Upper lobe of left lung (tissue), 6 donors: ENCODE measurements around the gene SAPCD2. TPM values are rescaled to one million over a fixed set of nuclear protein-coding genes. Genes with fewer than 3 reads are reported as not detected.

Source experiments
- ATAC-seq, 2 donors: fragments of 200-7000 bp; cut with Tn5 transposase; one replicate each; pipeline ENCODE4 v1.9.1; 2022; ENCODE audit warnings: mild to moderate bottlenecking in 2 of 2, moderate library complexity in 2 of 2; ENCODE audit not compliant: low FRiP score in 2 of 2
- DNase-seq, 2 donors: peaks; one replicate each; pipeline ENCODE4 v3.0.0-alpha.2; 2019 to 2020
- H3K27ac ChIP-seq, 4 donors: fragments of 200-600 bp; sonication (generic); one replicate each; pipeline ENCODE4 v1.5.1; 2016 to 2019
- H3K27me3 ChIP-seq, 4 donors: fragments of 200-600 bp; sonication (generic); one replicate each; pipeline ENCODE4 v1.5.1; 2017 to 2019
- H3K36me3 ChIP-seq, 4 donors: fragments of 200-600 bp; sonication (generic); one replicate each; pipeline ENCODE4 v1.5.1; 2016 to 2019
- H3K4me1 ChIP-seq, 4 donors: fragments of 200-600 bp; sonication (generic); one replicate each; pipeline ENCODE4 v1.5.1; 2018 to 2019
- H3K4me3 ChIP-seq, 4 donors: fragments of 200-600 bp; sonication (generic); one replicate each; pipeline ENCODE4 v1.5.1; 2017 to 2019; ENCODE audit warnings: mild to moderate bottlenecking in 2 of 4, moderate library complexity in 1 of 4
- H3K9me3 ChIP-seq, 4 donors: fragments of 200-600 bp; sonication (generic); one replicate each; pipeline ENCODE4 v1.5.1; 2018 to 2019
- EP300 ChIP-seq, 4 donors: sonication (generic); formaldehyde crosslinking; IDR thresholded peaks; one replicate each; pipeline ENCODE4 v1.5.1; 2017; ENCODE audit warnings: antibody characterized with exemption in 4 of 4, control low read depth in 2 of 4
- POLR2A ChIP-seq, 4 donors: fragments of 450-650 bp; IDR thresholded peaks; one replicate each; pipeline ENCODE4 v1.5.1; 2016 to 2017; ENCODE audit warnings: antibody characterized with exemption in 4 of 4, mild to moderate bottlenecking in 2 of 4
- POLR2AphosphoS5 ChIP-seq, 2 donors: sonication (generic); formaldehyde crosslinking; IDR thresholded peaks; one replicate each; pipeline ENCODE4 v1.5.1; 2017; ENCODE audit warnings: antibody characterized with exemption in 2 of 2
- WGBS, 2 donors: methylation state at CpG; one replicate each; pipeline ENCODE4 v1.1.5; 2017 to 2018; 5-methylcytosine and 5-hydroxymethylcytosine counted together
- total RNA-seq, 6 donors: library from RNA; depleted of rRNA in 4 of 6; stranded (reverse); fragments of >200 nt in 4 of 6; gene quantifications; one replicate each; pipeline versions ENCODE4 v1.1.0 to v1.2.1, GENCODE V29; 2016 to 2021
- TF ChIP-seq, protein P1 (sequence below), 6 experiments: fragments of 450-650 bp in 4 of 6; fragments of 200-600 bp in 2 of 6; sonication (generic) in 2 of 6; IDR thresholded peaks; one replicate each; pipeline ENCODE4 v1.5.1; 2016 to 2019; ENCODE audit warnings: antibody characterized with exemption in 6 of 6
- donor health status: DM: no; HTN: no; CAD: no; lungs with moderate emphysema.
- donor health status: DM: no; HTN: yes; CAD: no; lungs with severe emphysema.

Gene SAPCD2
- total RNA-seq, 6 donors from 2014 or later, result 0.69 to 6.8 (median 1.4) TPM

DNA sequence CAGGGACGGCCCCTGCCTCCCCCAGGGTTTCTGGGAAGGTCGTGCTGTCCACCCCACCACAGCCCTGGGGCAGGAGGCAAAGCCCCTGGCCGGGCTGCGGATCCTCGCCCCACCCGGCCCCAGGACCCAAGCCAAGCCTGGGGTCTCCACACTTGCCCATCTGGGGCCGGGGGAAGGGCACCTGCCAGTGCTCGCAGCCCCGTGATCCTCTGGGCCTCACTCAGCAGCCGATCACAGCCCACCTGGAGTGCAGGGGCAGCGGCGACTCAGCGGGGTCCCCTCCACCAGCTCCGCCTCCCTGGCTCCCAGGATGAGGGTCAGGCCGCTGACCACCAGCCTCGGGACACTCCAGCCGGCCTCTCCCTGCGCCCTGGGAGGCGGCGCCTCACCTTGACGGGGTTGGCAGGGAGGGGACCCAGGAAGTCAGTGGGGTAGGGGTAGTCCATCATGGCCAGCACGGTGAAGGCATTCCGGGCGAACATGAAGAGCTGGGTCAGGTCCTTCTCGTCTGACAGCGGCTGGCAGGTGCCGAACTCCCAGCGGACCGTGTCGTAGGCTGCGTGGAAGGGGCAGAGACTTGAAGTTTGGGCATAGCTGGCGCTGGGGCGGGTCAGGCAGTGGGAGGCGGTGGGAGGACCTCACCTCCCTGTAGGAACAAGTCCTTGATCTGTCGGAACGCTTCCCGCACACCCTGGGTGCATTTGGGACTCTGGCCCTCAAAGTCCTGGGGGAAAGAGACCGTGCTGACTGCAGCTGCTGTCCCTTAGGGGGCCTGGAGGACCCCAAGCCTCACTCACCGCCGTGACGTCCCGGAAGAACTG is 42.4 kb upstream of the SAPCD2 start:
- H3K4me1 ChIP-seq, result peaks cover 13 to 25% (median 14%) of the 10 kb centered on the region in 4 donors
- TF ChIP-seq POLR2AphosphoS5 (IDR thresholded peaks at IDR 0.05) (no peak), POLR2A (IDR thresholded peaks at IDR 0.05) (no peak), EP300 (IDR thresholded peaks at IDR 0.05) (no peak)
- TF ChIP-seq, protein P1, sequence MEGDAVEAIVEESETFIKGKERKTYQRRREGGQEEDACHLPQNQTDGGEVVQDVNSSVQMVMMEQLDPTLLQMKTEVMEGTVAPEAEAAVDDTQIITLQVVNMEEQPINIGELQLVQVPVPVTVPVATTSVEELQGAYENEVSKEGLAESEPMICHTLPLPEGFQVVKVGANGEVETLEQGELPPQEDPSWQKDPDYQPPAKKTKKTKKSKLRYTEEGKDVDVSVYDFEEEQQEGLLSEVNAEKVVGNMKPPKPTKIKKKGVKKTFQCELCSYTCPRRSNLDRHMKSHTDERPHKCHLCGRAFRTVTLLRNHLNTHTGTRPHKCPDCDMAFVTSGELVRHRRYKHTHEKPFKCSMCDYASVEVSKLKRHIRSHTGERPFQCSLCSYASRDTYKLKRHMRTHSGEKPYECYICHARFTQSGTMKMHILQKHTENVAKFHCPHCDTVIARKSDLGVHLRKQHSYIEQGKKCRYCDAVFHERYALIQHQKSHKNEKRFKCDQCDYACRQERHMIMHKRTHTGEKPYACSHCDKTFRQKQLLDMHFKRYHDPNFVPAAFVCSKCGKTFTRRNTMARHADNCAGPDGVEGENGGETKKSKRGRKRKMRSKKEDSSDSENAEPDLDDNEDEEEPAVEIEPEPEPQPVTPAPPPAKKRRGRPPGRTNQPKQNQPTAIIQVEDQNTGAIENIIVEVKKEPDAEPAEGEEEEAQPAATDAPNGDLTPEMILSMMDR (IDR thresholded peaks at IDR 0.05), result no peak
- no peak overlapping the region for H3K27ac ChIP-seq
- no peak for ATAC-seq
- 94 to 96% methylated on average over 23 to 35 of the region's 42 CpGs for WGBS, 2 donors
- peak in 1 of 2 donors; percentile 68 for DNase-seq
- no peak overlapping the region for H3K4me3 ChIP-seq
- peaks cover 9 to 54% (median 44%) of the 10 kb centered on the region in 4 donors for H3K36me3 ChIP-seq
- H3K9me3 ChIP-seq, result no peaks in the 10 kb centered on the region
- no peaks in the 10 kb centered on the region for H3K27me3 ChIP-seq

DNA sequence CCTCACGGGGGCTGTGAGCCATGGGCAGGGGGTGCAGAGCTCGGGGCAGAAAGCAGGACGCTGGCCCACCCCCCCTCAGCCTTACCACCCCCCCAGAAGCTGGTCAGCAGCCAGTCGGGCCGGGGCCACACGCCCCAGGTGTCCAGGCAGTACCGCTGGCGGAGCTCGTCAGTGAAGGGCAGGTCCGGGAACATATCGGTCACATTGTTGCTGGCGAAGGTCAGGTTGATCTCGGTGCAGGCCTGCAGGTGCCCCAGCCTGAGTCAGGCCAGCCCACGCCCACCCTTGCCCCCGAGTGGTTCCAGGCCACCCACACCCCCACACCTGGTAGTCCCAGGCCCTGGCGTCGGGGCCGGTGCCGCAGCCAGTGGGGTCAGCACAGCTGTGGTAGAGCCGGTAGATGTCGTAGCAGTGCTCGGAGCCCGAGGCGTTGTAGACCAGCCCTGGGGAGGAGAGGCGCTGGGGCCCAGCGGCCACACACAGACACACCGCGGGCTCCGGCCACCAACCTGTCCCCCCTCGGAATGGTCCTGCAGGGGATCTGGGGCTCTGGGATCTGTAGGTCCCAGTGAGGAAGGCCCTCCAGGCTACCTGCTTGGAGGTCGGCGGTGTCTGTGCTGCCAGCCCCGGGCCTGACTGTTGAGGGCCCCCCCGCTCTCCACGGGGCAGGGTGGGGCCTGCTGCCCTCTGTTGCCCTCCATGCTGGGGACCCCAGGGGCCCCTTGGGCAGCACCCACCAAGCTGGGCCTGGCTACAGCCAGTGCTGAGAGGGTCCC is 41.6 kb upstream of the SAPCD2 start:
- DNase-seq, result peak in 1 of 2 donors; percentile 82
- ATAC-seq, result no peak
- no peaks in the 10 kb centered on the region for H3K27me3 ChIP-seq
- H3K9me3 ChIP-seq, result no peaks in the 10 kb centered on the region
- H3K36me3 ChIP-seq, result peaks cover 12 to 62% (median 52%) of the 10 kb centered on the region in 4 donors
- no peak overlapping the region for H3K4me3 ChIP-seq
- TF ChIP-seq, protein P1 (IDR thresholded peaks at IDR 0.05), result no peak
- no peak for TF ChIP-seq EP300 (IDR thresholded peaks at IDR 0.05)
- TF ChIP-seq POLR2AphosphoS5 (IDR thresholded peaks at IDR 0.05), result no peak
- no peak for TF ChIP-seq POLR2A (IDR thresholded peaks at IDR 0.05)
- peaks cover 13 to 25% (median 14%) of the 10 kb centered on the region in 4 donors for H3K4me1 ChIP-seq
- no peak overlapping the region for H3K27ac ChIP-seq
- WGBS, 2 donors, result 89 to 91% methylated on average over 11 to 21 of the region's 35 CpGs

DNA sequence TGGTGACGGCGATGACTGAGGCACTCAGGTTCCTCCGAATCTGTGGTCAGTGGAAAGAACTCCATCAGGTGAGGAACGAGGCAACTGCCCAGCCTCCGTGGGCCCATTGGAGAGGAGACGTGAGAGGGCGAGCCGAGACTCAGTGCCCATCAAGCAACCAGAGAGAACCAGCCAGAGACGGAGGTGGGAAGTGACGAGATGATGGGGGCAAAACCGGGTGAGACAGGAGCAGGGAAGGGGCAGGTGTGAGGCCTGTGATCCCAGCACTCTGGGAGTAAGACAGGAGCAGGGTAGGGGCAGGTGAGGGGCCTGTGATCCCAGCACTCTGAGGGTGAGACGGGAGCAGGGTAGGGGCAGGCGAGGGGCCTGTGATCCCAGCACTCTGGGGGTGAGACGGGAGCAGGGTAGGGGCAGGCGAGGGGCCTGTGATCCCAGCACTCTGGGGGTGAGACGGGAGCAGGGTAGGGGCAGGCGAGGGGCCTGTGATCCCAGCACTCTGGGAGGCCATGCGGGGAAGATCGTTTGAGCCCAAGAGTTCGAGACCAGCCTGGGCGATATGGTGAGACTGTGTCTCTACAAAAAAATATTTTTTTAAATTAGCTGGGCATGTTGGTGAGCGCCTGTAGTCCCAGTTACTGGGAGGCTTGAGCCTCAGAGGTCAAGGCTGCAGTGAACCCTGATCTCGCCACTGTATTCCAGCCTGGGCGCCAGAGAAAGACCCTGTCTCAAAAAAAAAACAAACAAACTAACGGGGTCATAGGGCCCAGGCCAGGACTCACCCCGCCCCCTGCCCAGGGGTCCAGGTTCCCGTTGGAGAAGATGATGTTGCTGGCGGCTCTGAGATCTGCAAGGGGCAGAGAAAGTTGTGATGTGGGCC is 40.8 kb upstream of the SAPCD2 start:
- Histone ChIP-seq H3K9me3 (no peaks in the 10 kb centered on the region), H3K27me3 (no peaks in the 10 kb centered on the region), H3K4me3 (no peak overlapping the region), H3K27ac (no peak overlapping the region), H3K4me1 (peaks cover 13 to 25% (median 14%) of the 10 kb centered on the region in 4 donors), H3K36me3 (peaks cover 12 to 70% (median 59%) of the 10 kb centered on the region in 4 donors)
- WGBS, 2 donors, result 90 to 92% methylated on average over 25 to 28 of the region's 28 CpGs
- no peak for ATAC-seq
- TF ChIP-seq, protein P1 (IDR thresholded peaks at IDR 0.05), result no peak
- TF ChIP-seq EP300 (IDR thresholded peaks at IDR 0.05) (no peak), POLR2AphosphoS5 (IDR thresholded peaks at IDR 0.05) (no peak)
- DNase-seq, result peak in 1 of 2 donors; percentile 52

DNA sequence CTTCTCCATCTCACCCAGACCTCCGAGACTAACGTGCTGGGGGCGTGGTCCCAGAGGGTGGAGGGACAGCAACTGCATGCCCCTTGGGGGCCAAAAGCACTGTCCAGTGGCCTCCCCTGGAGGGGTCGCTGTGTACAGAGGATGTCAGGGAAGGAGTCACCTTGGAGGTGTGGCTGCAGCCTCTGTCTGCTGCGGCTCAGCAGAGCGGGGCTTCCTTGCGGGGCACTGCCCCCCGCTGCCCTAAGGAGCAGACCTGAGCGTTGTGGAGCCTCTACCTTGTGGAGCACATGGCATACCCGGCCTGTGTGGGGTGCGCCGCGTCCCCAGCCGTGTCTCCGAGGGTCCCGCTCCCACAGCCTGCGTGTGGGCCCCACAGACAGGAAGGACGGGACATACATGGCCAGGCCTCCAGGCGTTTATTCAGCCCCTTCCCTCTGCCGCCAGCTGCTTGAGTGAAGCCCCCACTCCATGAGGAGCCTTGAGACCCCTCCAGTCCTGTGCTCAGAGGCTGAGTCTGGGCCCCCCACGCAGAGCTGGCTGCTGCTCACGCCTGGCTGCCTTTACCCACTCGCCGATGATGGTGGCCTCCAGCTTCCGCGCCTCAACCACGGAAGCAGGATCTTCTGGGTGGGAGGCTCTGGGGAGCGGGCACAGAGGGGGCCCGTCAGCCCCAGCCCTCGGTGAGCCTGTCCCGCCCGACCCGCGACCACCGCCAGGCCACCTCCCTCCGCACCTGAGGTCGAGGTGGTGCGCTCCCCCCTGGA is 40.0 kb upstream of the SAPCD2 start:
- peaks cover 12 to 78% (median 67%) of the 10 kb centered on the region in 4 donors for H3K36me3 ChIP-seq
- DNase-seq (no peak), ATAC-seq (no peak)
- H3K27me3 ChIP-seq, result no peaks in the 10 kb centered on the region
- WGBS, 2 donors, result 94 to 96% methylated on average over 21 to 36 of the region's 38 CpGs
- no peak overlapping the region for H3K4me3 ChIP-seq
- TF ChIP-seq EP300 (IDR thresholded peaks at IDR 0.05) (no peak), POLR2AphosphoS5 (IDR thresholded peaks at IDR 0.05) (no peak), POLR2A (IDR thresholded peaks at IDR 0.05) (no peak)
- TF ChIP-seq, protein P1 (IDR thresholded peaks at IDR 0.05), result no peak
- H3K27ac ChIP-seq, result no peak overlapping the region
- H3K4me1 ChIP-seq, result peaks cover 12 to 22% (median 13%) of the 10 kb centered on the region in 4 donors
- H3K9me3 ChIP-seq, result no peaks in the 10 kb centered on the region
